C4-2B (cell line): Measurements from ENCODE around the gene MSANTD4.

Experiments used
- H3K27ac ChIP-seq: fragments of 450-650 bp; 2 replicates; pipeline ENCODE4 v1.5.1; 2017
- ZFX ChIP-seq: fragments of 450-650 bp; IDR thresholded peaks from 2 replicates; pipeline ENCODE4 v1.6.1; 2017
- TF ChIP-seq, protein P1 (sequence below): fragments of 450-650 bp; conservative IDR thresholded peaks from 2 replicates; pipeline ENCODE4 v1.5.1; 2017; ENCODE audit warnings: mild to moderate bottlenecking

The MSANTD4 gene

DNA sequence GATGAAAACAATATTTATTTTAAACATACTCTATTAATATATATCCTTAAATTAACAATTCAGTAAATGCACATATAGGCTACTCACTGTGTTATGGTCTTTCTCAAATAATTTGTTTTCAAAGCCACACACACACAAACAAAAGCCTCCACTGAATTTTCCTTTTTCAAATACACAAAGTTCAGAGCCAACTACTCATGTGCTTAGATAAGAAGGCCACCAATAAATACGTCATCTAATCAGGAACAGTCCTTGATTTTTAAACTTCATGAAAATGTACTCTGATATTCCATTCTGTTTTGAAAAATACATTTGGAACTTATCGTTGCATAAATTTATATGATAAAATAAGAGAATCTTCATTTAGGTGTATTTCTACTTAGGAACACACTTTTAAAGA, 29.1 kb upstream of the MSANTD4 start:
- no peak for TF ChIP-seq ZFX
- TF ChIP-seq, protein P1, sequence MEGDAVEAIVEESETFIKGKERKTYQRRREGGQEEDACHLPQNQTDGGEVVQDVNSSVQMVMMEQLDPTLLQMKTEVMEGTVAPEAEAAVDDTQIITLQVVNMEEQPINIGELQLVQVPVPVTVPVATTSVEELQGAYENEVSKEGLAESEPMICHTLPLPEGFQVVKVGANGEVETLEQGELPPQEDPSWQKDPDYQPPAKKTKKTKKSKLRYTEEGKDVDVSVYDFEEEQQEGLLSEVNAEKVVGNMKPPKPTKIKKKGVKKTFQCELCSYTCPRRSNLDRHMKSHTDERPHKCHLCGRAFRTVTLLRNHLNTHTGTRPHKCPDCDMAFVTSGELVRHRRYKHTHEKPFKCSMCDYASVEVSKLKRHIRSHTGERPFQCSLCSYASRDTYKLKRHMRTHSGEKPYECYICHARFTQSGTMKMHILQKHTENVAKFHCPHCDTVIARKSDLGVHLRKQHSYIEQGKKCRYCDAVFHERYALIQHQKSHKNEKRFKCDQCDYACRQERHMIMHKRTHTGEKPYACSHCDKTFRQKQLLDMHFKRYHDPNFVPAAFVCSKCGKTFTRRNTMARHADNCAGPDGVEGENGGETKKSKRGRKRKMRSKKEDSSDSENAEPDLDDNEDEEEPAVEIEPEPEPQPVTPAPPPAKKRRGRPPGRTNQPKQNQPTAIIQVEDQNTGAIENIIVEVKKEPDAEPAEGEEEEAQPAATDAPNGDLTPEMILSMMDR = no peak
- H3K27ac ChIP-seq = no peak overlapping the region

DNA sequence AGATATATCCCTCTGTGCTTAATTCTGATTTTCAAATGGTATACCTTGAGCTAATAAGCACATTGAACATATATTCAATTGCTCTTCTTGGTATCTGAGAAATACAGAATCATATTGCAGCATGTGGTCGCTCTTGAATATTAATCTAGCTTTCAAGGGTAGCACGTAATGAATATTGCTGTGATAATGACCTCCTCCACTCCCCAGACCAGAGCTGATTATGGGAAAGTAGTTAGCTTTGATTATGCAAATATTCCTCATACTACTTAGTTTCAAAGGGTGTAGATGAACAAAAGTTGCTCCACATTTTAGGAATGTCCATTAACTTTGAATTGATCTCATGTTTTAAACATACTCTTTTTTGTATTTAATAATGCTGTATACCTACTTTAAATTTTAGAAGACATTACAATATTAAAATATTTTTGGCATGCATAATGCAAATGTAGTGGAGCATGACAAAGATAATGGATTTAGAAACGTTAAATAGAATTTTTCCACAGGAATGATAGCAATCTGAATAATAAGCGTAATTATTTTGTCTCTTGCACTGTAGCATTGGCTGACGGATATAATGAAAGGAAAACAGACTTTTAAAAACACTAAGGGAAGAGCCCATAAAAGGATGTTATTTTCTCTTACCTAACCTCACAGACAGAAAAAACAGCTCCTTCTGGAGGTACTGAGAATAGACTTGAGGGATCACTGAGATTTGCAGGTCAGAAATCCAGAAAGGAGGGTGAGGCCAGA, 27.9 kb upstream of the MSANTD4 start:
- TF ChIP-seq, protein P1 = no peak
- TF ChIP-seq ZFX = no peak
- H3K27ac ChIP-seq = no peak overlapping the region

DNA sequence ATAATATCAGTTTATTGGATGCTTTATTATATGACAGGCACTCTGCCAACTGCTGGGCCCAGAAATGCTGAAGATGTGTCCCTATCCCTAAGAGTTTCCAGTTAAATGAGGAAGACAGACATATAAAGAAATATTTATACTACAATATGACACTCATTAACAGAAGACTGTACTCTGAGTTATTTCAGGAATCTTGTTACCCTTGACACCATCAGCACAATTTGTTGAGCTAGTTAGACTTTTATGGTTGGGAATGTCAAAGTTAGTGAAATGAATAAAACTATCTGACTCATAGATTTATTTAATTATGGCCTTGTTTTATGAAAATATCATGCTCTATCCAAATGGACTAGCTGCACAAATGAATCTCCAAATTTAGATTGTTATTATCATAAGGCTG, 25.6 kb upstream of the MSANTD4 start:
- no peak overlapping the region for H3K27ac ChIP-seq
- no peak for TF ChIP-seq ZFX

DNA sequence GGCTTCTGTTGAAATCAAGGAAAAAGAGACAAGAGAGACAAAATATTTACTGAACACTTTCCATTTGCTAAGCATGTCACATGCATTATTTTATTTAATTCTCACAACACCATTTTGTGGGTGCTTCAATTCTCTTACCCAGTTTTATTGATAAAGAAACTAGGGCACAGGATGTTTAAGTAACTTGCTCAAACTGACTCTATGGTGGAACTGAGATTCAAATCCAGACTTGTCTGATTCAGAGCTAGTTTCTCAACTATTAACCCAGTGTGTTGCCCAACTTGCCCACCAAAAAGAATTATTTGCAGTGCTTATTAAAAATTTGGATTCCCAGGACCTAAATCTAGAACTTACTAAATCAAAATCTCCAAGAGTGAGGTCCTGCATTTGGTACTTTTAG, 21.5 kb upstream of the MSANTD4 start:
- TF ChIP-seq, protein P1 = no peak
- no peak for TF ChIP-seq ZFX
- H3K27ac ChIP-seq = no peak overlapping the region

DNA sequence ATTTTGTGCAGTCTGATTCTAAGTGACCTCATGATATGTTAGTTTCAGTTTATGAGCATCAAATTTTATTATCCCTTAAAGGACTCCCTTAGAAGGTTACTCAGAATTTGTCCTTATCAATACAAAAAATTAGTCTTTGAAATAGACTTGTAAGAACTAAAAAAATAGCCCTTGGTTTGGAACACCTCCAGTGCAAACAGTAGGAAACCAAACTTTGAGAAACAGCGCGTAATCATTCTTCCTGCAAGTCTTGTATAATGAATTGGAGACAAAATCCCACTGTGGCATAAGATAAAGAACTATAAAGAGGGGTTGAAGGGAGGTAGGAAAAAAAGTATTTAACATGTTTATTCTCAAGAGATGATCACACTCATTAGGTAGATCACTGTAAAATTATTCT, 10.8 kb upstream of the MSANTD4 start:
- TF ChIP-seq, protein P1 = no peak
- no peak for TF ChIP-seq ZFX
- H3K27ac ChIP-seq = no peak overlapping the region

DNA sequence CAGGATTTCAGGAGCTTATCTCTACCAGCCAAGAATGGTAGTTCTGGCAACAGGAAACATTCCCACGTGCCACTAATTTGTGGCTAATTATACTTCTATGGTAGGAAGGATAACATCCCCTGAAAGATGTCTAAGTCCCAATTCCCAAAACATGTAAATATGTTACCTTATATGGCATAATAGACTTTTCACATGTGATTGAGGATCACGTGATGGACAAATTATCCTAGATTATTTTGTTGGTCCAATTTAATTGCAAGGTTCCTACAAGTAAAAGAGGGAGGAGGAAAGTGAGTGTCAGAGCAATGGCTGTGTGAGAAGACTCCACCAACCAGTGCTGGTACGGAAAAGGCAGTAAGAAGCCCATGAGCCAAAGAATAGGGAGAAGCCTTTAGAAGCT, 9.9 kb upstream of the MSANTD4 start:
- H3K27ac ChIP-seq = no peak overlapping the region
- no peak for TF ChIP-seq ZFX
- TF ChIP-seq, protein P1 = no peak

DNA sequence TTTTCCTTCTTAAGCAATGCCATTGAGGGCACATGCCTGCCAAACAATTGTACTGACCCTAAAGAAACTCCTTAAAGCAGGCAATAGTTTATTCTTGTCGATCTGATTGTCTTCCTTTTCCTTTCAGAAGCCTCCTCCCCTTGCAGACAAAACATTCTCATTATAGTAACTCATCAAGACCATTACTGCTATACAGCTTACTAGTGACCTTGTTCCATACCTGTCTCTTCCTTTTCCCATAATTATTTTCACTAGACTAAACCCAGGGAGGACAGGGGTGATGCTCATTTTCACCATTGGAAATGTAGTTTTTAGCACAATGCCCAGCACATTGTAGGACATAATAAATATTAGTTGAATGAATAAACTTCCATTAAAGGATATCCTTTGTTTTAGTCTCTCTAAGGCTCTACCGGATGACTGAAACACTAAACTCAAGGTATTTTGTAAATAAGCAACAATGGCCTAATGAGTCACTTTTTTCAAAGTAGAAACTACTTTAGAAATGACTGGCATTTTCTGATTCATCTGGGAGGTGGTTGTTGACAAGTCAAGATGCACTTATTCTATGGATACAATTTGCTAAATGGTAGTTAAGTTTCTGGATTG, 9.3 kb upstream of the MSANTD4 start:
- H3K27ac ChIP-seq = no peak overlapping the region
- TF ChIP-seq, protein P1 = no peak
- TF ChIP-seq ZFX = no peak

DNA sequence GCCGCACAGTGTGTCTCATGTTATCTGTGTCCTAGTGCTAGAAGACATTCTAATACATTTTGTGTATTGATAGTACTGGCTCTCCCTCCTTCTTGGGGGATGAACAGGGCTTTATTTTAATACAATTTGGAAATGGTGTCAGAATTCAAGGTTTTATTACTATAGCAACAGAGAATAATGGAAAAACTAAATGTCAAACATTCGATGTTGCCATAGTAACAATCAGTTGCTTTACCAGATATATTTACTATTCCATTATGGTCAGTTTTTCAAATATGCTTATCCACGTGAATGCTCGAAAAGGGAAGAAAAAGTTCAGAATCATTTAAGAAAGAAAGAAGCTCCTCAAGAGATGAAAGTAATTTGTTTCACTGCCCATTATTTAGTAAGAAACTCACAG, 8.6 kb upstream of the MSANTD4 start:
- no peak overlapping the region for H3K27ac ChIP-seq
- TF ChIP-seq ZFX = no peak
- TF ChIP-seq, protein P1 = no peak
